ENCODE measurements around the gene CPED1. TPM values are rescaled to one million over a fixed set of nuclear protein-coding genes. Genes with fewer than 3 reads are reported as not detected.
"Not testable (repeated sequence)": the region's sequence is repeated elsewhere in the genome, so short reads cannot be mapped to it uniquely, and the experiment has no call there.

CPED1 gene
- total RNA-seq, 1 donor = 95.9 TPM

DNA sequence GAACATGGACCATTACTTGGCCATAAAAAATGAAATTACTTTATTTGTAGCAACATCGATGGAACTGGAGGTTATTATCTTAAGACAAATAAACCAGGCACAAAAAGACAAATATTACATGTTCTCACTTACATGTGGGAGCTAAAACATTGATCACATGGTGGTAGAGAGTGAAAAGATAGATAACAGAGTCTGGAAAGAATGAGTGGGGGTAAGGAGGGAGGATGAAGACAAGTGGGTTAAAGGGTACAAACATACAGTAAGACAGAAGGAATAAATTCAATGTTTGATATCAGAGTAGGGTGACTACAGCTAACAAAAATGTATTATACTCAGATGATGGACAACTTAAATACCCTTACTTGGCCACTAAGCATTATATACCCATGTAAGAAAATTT, 240.3 kb downstream of the CPED1 start:
- TF ChIP-seq, protein P1, sequence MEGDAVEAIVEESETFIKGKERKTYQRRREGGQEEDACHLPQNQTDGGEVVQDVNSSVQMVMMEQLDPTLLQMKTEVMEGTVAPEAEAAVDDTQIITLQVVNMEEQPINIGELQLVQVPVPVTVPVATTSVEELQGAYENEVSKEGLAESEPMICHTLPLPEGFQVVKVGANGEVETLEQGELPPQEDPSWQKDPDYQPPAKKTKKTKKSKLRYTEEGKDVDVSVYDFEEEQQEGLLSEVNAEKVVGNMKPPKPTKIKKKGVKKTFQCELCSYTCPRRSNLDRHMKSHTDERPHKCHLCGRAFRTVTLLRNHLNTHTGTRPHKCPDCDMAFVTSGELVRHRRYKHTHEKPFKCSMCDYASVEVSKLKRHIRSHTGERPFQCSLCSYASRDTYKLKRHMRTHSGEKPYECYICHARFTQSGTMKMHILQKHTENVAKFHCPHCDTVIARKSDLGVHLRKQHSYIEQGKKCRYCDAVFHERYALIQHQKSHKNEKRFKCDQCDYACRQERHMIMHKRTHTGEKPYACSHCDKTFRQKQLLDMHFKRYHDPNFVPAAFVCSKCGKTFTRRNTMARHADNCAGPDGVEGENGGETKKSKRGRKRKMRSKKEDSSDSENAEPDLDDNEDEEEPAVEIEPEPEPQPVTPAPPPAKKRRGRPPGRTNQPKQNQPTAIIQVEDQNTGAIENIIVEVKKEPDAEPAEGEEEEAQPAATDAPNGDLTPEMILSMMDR (IDR thresholded peaks at IDR 0.05; ENCODE audit: insufficient read depth, low read depth, low read length) = no peak
- H3K4me3 ChIP-seq (ENCODE audit: low read depth, low read length) = no peak overlapping the region
- no peak for DNase-seq (ENCODE audit: low read depth)

DNA sequence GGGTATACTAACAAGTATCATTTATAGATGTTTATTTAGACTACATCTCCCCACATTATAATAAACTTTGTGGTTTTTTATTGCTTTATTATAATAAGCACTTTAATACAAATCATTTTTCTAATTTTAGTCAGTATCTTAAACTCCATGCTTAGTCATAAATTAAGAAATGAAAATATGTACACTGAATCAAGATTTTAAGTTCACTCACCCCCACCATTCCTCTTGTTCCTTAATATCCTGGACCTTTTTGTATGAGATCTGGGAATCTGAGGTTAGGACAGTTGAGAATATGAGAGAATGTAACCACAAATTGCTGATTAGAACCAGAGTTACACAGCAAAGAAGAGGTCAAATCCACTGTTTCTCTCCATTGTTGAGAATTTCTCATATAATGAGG, 246.7 kb downstream of the CPED1 start:
- DNase-seq (ENCODE audit: low read depth) = no peak
- TF ChIP-seq, protein P1 (IDR thresholded peaks at IDR 0.05; ENCODE audit: insufficient read depth, low read depth, low read length) = no peak
- H3K4me3 ChIP-seq (ENCODE audit: low read depth, low read length) = no peak overlapping the region

DNA sequence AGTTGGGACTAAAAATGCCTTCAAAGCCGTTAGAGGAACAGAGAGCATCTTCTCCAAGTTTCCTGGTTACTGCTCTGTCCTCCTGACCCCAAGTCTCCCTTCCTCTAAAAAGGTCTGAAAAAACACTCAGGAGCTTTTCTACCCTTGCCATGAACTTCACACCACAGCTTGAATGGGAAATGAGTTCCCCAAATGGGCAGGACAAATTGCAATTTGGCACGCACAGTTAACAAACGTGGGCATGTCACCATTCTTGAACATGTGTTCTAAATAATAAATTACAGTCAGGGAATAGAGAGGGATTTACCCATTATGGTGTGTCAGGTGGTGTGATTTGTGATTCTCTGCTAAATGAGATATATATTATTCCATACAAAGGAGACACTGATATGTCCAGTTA, 249.1 kb downstream of the CPED1 start:
- DNase-seq (ENCODE audit: low read depth) = no peak
- TF ChIP-seq, protein P1 (IDR thresholded peaks at IDR 0.05; ENCODE audit: insufficient read depth, low read depth, low read length) = no peak
- H3K4me3 ChIP-seq (ENCODE audit: low read depth, low read length) = no peak overlapping the region

DNA sequence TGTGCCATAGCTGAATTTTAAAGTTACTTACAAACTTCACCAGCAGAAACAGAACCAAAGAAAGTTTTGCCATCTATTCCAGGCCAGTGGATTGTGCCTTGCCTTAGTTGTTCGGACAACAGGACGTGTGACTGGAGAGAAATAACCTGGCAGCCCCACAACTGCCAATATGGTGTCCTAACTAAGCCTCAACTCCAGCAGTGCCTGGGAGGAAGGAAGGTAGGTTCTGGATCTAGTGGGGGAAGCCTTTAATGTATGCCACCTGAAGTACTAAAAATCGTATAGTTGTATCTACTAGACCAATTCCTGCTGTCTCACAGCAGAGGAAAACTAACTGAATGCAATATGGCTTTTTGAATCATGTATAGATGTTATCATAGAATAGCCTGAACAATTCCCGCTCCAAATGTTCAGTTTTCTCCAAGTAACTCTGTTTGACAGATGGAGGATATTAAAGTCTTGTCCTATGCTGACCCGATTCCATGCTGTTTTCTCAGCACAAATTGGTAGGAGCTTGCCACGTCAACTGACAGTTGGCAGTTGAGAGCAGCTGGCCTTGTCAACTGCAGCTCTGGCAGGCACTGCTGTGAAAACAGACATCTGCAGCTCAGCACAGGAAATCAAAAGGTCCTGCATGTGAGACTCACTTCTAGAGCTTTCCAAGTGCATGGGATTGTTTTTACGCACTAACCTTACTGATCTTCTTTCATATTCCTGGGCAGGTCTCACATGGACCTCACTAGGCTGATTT, 255.8 kb downstream of the CPED1 start:
- DNase-seq (ENCODE audit: low read depth) = no peak
- H3K4me3 ChIP-seq (ENCODE audit: low read depth, low read length) = no peak overlapping the region
- TF ChIP-seq, protein P1 (IDR thresholded peaks at IDR 0.05; ENCODE audit: insufficient read depth, low read depth, low read length) = no peak

DNA sequence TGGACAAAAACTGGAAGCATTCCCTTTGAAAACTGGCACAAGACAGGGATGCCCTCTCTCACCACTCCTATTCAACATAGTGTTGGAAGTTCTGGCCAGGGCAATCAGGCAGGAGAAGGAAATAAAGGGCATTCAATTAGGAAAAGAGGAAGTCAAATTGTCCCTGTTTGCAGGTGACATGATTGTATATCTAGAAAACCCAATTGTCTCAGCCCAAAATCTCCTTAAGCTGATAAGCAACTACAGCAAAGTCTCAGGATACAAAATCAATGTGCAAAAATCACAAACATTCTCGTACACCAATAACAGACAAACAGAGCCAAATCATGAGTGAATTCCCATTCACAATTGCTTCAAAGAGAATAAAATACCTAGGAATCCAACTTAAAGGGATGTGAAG, 262.9 kb downstream of the CPED1 start:
- not testable (repeated sequence) for H3K4me3 ChIP-seq (ENCODE audit: low read depth, low read length); DNase-seq (ENCODE audit: low read depth)

DNA sequence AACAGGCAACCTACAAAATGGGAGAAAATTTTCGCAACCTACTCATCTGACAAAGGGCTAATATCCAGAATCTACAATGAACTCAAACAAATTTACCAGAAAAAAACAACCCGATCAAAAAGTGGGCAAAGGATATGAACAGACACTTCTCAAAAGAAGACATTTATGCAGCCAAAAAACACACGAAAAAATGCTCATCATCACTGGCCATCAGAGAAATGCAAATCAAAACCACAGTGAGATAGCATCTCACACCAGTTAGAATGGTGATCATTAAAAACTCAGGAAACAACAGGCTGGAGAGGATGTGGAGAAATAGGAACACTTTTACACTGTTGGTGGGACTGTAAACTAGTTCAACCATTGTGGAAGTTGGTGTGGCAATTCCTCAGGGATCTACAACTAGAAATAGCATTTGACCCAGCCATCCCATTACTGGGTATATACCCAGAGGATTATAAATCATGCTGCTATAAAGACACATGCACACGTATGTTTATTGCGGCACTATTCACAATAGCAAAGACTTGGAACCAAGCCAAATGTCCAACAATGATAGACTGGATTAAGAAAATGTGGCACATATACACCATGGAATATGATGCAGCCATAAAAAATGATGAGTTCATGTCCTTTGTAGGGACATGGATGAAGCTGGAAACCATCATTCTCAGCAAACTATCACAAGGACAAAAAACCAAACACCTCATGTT, 264.2 kb downstream of the CPED1 start:
- not testable (repeated sequence) for DNase-seq (ENCODE audit: low read depth); H3K4me3 ChIP-seq (ENCODE audit: low read depth, low read length)

DNA sequence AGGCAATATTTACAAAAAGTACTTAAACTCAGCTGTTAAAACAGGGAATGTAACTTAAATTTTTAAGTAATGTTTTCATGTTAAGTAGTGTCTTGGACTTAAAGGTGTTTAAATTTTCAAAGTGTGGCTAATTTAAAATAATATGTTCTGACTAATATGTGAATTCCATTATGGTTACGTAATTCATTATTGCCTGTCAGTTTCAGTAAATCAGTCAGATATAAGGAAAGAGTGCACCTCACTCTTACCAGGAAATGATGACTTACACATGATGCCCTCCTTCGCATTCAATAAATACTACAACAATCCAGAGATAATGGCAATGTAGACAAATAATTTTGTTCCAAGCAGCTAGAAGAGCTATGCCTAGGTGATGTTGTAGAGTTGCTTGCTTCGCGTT, 271.3 kb downstream of the CPED1 start:
- TF ChIP-seq, protein P1 (IDR thresholded peaks at IDR 0.05; ENCODE audit: insufficient read depth, low read depth, low read length) = no peak
- no peak for DNase-seq (ENCODE audit: low read depth)

More for the DNA sequence above, 271.3 kb downstream of the CPED1 start:
- no peak overlapping the region for H3K4me3 ChIP-seq (ENCODE audit: low read depth, low read length)

Measured in fibroblast of villous mesenchyme (primary cell).